HEK293 (cell line): Measurements from ENCODE around the gene CDC14B.

Experiments
- EGR2 ChIP-seq: fragments of 450-650 bp; formaldehyde crosslinking; IDR thresholded peaks from 2 replicates; pipeline ENCODE4 v1.5.1; 2016; ENCODE audit warnings: low read depth, missing biosample characterization, missing genetic modification characterization
- GLIS2 ChIP-seq: fragments of 450-650 bp; formaldehyde crosslinking; IDR thresholded peaks from 2 replicates; pipeline ENCODE4 v1.5.1; 2016; ENCODE audit warnings: missing biosample characterization, missing genetic modification characterization
- HIC1 ChIP-seq: fragments of 450-650 bp; formaldehyde crosslinking; IDR thresholded peaks from 2 replicates; pipeline ENCODE4 v1.5.1; 2016; ENCODE audit warnings: missing biosample characterization, missing genetic modification characterization
- KLF7 ChIP-seq: fragments of 450-650 bp; formaldehyde crosslinking; IDR thresholded peaks from 2 replicates; pipeline ENCODE4 v1.5.1; 2016; ENCODE audit warnings: missing biosample characterization, missing genetic modification characterization, borderline replicate concordance
- KLF8 ChIP-seq: fragments of 450-650 bp; formaldehyde crosslinking; IDR thresholded peaks from 2 replicates; pipeline ENCODE4 v1.5.1; 2016; ENCODE audit warnings: missing biosample characterization, missing genetic modification characterization
- OVOL3 ChIP-seq: fragments of 450-650 bp; formaldehyde crosslinking; IDR thresholded peaks from 2 replicates; pipeline ENCODE4 v1.5.1; 2016; ENCODE audit warnings: missing biosample characterization, missing genetic modification characterization
- RBAK ChIP-seq: fragments of 450-650 bp; formaldehyde crosslinking; IDR thresholded peaks from 2 replicates; pipeline ENCODE4 v1.5.1; 2016; ENCODE audit warnings: missing biosample characterization, missing genetic modification characterization
- REPIN1 ChIP-seq: fragments of 450-650 bp; formaldehyde crosslinking; IDR thresholded peaks from 2 replicates; pipeline ENCODE4 v1.5.1; 2017; ENCODE audit warnings: missing biosample characterization, missing genetic modification characterization, low read depth
- SCRT2 ChIP-seq: fragments of 450-650 bp; formaldehyde crosslinking; IDR thresholded peaks from 2 replicates; pipeline ENCODE4 v1.5.1; 2016; ENCODE audit warnings: missing biosample characterization, missing genetic modification characterization
- SP2 ChIP-seq: fragments of 450-650 bp; formaldehyde crosslinking; IDR thresholded peaks from 2 replicates; pipeline ENCODE4 v1.5.1; 2016; ENCODE audit warnings: missing biosample characterization, missing genetic modification characterization
- SP3 ChIP-seq: fragments of 450-650 bp; formaldehyde crosslinking; IDR thresholded peaks from 2 replicates; pipeline ENCODE4 v1.5.1; 2016; ENCODE audit warnings: missing biosample characterization, missing genetic modification characterization
- ZBTB8A ChIP-seq: fragments of 450-650 bp; formaldehyde crosslinking; IDR thresholded peaks from 2 replicates; pipeline ENCODE4 v1.5.1; 2016; ENCODE audit warnings: missing biosample characterization, missing genetic modification characterization
- ZEB2 ChIP-seq: fragments of 450-650 bp; formaldehyde crosslinking; IDR thresholded peaks from 2 replicates; pipeline ENCODE4 v1.5.1; 2016; ENCODE audit warnings: missing biosample characterization, missing genetic modification characterization
- ZNF155 ChIP-seq: fragments of 450-650 bp; formaldehyde crosslinking; IDR thresholded peaks from 2 replicates; pipeline ENCODE4 v1.5.1; 2016; ENCODE audit warnings: missing biosample characterization, missing genetic modification characterization
- ZNF169 ChIP-seq: fragments of 450-650 bp; formaldehyde crosslinking; IDR thresholded peaks from 2 replicates; pipeline ENCODE4 v1.5.1; 2016; ENCODE audit warnings: missing biosample characterization, missing genetic modification characterization
- ZNF211 ChIP-seq: fragments of 450-650 bp; formaldehyde crosslinking; IDR thresholded peaks from 2 replicates; pipeline ENCODE4 v1.5.1; 2016; ENCODE audit warnings: low read depth, missing biosample characterization, missing genetic modification characterization
- ZNF214 ChIP-seq: fragments of 450-650 bp; formaldehyde crosslinking; IDR thresholded peaks from 2 replicates; pipeline ENCODE4 v1.5.1; 2017; ENCODE audit warnings: missing biosample characterization, mild to moderate bottlenecking, missing genetic modification characterization, borderline replicate concordance
- ZNF266 ChIP-seq: fragments of 450-650 bp; formaldehyde crosslinking; IDR thresholded peaks from 2 replicates; pipeline ENCODE4 v1.5.1; 2016; ENCODE audit warnings: missing biosample characterization, missing genetic modification characterization, low read depth
- ZNF335 ChIP-seq: fragments of 450-650 bp; formaldehyde crosslinking; conservative IDR thresholded peaks from 2 replicates; pipeline ENCODE4 v1.5.1; 2016; ENCODE audit warnings: missing biosample characterization, missing genetic modification characterization
- ZNF350 ChIP-seq: fragments of 450-650 bp; formaldehyde crosslinking; IDR thresholded peaks from 2 replicates; pipeline ENCODE4 v1.5.0; 2017; ENCODE audit warnings: missing biosample characterization, mild to moderate bottlenecking, missing genetic modification characterization
- ZNF529 ChIP-seq: fragments of 450-650 bp; formaldehyde crosslinking; IDR thresholded peaks from 2 replicates; pipeline ENCODE4 v1.5.1; 2017; ENCODE audit warnings: missing genetic modification characterization, missing biosample characterization; ENCODE audit not compliant: insufficient replicate concordance
- ZNF580 ChIP-seq: fragments of 450-650 bp; formaldehyde crosslinking; IDR thresholded peaks from 2 replicates; pipeline ENCODE4 v1.5.1; 2016; ENCODE audit warnings: missing biosample characterization, missing genetic modification characterization
- ZNF585B ChIP-seq: fragments of 450-650 bp; formaldehyde crosslinking; IDR thresholded peaks from 2 replicates; pipeline ENCODE4 v1.5.1; 2016; ENCODE audit warnings: missing biosample characterization, missing genetic modification characterization
- ZNF626 ChIP-seq: fragments of 450-650 bp; sonication (Bioruptor Pico); formaldehyde crosslinking; IDR thresholded peaks from 2 replicates; pipeline ENCODE4 v1.5.1; 2018; ENCODE audit warnings: missing biosample characterization, missing genetic modification characterization, inconsistent platforms
- ZNF645 ChIP-seq: fragments of 450-650 bp; formaldehyde crosslinking; IDR thresholded peaks from 2 replicates; pipeline ENCODE4; 2016; ENCODE audit warnings: missing biosample characterization, missing genetic modification characterization
- ZNF704 ChIP-seq: fragments of 450-650 bp; formaldehyde crosslinking; IDR thresholded peaks from 2 replicates; pipeline ENCODE4 v1.5.1; 2016; ENCODE audit warnings: missing biosample characterization, missing genetic modification characterization
- ZXDB ChIP-seq: fragments of 450-650 bp; formaldehyde crosslinking; IDR thresholded peaks from 2 replicates; pipeline ENCODE4 v1.5.1; 2016; ENCODE audit warnings: missing biosample characterization, missing genetic modification characterization
- TF ChIP-seq, protein P1 (sequence below): fragments of 450-650 bp; formaldehyde crosslinking; IDR thresholded peaks from 2 replicates; pipeline ENCODE4 v1.5.1; 2017; ENCODE audit warnings: missing biosample characterization, mild to moderate bottlenecking, missing genetic modification characterization, moderate library complexity
- TF ChIP-seq, protein P2 (sequence below): fragments of 450-650 bp; IDR thresholded peaks from 2 replicates; pipeline ENCODE4 v1.5.1; 2018; ENCODE audit warnings: missing biosample characterization, mild to moderate bottlenecking, missing genetic modification characterization

Gene CDC14B

DNA sequence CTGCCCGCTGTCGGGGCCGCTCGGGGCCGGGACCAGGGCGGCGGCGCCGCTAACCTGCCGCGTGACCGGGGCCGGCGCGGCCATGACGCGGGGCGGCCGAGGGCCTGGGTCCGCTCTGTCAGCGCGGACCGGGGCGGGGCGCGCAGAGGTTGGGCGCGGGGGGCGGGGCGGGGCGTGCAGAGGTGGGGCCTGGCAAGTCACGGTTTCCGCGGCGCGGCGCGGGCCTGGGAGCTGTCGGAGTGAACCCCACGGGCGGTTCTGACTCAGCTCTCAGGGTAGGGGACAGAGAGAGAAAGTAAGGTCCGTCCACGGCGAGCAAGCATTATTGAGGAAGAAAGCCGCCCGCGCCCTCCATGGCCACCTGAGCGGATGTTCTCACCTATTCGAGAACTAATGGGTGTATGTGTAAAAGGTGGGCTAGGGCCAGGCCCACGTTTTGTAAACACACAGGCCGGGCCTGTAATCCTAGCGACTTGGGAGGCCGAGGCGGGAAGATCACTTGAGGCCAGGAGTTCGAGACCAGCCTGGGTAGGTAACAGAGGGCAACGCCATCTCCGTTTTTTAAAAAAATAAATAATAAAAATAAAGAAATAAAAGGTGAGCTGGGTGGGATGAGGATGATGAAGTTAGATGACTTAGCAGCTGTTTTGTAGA is 35.7 kb upstream of the CDC14B start, which contains the start of gene PRXL2C (continued):
- TF ChIP-seq HIC1 (tag by site-specific recombination): peak; percentile 96
- TF ChIP-seq ZXDB: 0 out of 2 replicates have a peak, but pooled peaks have one; percentile 36
- TF ChIP-seq SP2 (tag by site-specific recombination): 0 out of 2 replicates have a peak, but pooled peaks have one; percentile 15
- peak; percentile 45; the same call in 1 of the 2 replicates for TF ChIP-seq ZBTB8A (tag by site-specific recombination)
- peak; percentile 65; the same call in 1 of the 2 replicates for TF ChIP-seq GLIS2
- TF ChIP-seq ZNF529 (tag by site-specific recombination): no peak
- peak; percentile 54 for TF ChIP-seq SP3 (tag by site-specific recombination)
- TF ChIP-seq ZNF580 (tag by site-specific recombination): 0 out of 2 replicates have a peak, but pooled peaks have one; percentile 28
- no peak for TF ChIP-seq SCRT2 (tag by site-specific recombination)
- no peak for TF ChIP-seq ZNF155 (tag by site-specific recombination)
- peak; percentile 43; the same call in 1 of the 2 replicates for TF ChIP-seq KLF7 (tag by site-specific recombination)
- TF ChIP-seq, protein P1, sequence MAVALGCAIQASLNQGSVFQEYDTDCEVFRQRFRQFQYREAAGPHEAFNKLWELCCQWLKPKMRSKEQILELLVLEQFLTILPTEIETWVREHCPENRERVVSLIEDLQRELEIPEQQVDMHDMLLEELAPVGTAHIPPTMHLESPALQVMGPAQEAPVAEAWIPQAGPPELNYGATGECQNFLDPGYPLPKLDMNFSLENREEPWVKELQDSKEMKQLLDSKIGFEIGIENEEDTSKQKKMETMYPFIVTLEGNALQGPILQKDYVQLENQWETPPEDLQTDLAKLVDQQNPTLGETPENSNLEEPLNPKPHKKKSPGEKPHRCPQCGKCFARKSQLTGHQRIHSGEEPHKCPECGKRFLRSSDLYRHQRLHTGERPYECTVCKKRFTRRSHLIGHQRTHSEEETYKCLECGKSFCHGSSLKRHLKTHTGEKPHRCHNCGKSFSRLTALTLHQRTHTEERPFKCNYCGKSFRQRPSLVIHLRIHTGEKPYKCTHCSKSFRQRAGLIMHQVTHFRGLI (tag by site-specific recombination): no peak
- TF ChIP-seq REPIN1 (tag by site-specific recombination): no peak
- TF ChIP-seq ZNF335 (tag by site-specific recombination): peak; percentile 63
- TF ChIP-seq, protein P2, sequence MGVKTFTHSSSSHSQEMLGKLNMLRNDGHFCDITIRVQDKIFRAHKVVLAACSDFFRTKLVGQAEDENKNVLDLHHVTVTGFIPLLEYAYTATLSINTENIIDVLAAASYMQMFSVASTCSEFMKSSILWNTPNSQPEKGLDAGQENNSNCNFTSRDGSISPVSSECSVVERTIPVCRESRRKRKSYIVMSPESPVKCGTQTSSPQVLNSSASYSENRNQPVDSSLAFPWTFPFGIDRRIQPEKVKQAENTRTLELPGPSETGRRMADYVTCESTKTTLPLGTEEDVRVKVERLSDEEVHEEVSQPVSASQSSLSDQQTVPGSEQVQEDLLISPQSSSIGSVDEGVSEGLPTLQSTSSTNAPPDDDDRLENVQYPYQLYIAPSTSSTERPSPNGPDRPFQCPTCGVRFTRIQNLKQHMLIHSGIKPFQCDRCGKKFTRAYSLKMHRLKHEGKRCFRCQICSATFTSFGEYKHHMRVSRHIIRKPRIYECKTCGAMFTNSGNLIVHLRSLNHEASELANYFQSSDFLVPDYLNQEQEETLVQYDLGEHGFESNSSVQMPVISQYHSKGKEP (tag by site-specific recombination): no peak
- TF ChIP-seq ZNF266 (tag by site-specific recombination): no peak
- no peak for TF ChIP-seq RBAK (tag by site-specific recombination)
- no peak for TF ChIP-seq ZNF350
- TF ChIP-seq ZNF626 (tag by site-specific recombination): no peak
- TF ChIP-seq EGR2 (tag by site-specific recombination): peak; percentile 24
- TF ChIP-seq ZEB2 (tag by site-specific recombination): peak; percentile 48; the same call in 1 of the 2 replicates
- no peak for TF ChIP-seq ZNF645 (tag by site-specific recombination)
- TF ChIP-seq KLF8: peak; percentile 49
- TF ChIP-seq ZNF214 (tag by site-specific recombination): no peak
- TF ChIP-seq OVOL3 (tag by site-specific recombination): no peak
- TF ChIP-seq ZNF169 (tag by site-specific recombination): no peak
- no peak for TF ChIP-seq ZNF704 (tag by site-specific recombination)
- no peak for TF ChIP-seq ZNF211 (tag by site-specific recombination)
- peak; percentile 38; the same call in 1 of the 2 replicates for TF ChIP-seq ZNF585B
